Measurements from ENCODE around the gene ALDH1L1.

DNA sequence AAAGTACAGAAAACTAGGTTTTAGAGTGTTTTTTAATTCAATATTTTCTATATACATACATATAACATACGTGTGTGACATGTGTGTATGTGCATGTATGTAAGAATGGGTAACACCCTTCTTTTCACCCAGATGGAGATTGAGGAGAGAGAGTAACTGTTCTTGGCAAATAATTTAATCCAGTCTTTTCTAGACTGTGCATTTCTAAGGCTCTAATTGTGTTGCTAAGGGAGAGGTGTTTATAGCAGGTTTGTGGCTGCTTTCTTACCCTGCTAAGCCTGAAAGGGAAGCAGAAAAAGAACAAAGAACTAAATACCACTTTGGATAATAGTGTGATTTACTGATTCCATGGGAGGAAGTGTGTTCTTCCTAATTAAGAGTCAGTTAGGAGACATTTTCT lies 46.0 kb upstream of the ALDH1L1 start:
- TF ChIP-seq, protein P1, sequence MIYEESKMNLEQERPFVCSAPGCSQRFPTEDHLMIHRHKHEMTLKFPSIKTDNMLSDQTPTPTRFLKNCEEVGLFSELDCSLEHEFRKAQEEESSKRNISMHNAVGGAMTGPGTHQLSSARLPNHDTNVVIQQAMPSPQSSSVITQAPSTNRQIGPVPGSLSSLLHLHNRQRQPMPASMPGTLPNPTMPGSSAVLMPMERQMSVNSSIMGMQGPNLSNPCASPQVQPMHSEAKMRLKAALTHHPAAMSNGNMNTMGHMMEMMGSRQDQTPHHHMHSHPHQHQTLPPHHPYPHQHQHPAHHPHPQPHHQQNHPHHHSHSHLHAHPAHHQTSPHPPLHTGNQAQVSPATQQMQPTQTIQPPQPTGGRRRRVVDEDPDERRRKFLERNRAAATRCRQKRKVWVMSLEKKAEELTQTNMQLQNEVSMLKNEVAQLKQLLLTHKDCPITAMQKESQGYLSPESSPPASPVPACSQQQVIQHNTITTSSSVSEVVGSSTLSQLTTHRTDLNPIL (CRISPR knock-in tag; IDR thresholded peaks at IDR 0.05): no peak
- TF ChIP-seq, protein P2, sequence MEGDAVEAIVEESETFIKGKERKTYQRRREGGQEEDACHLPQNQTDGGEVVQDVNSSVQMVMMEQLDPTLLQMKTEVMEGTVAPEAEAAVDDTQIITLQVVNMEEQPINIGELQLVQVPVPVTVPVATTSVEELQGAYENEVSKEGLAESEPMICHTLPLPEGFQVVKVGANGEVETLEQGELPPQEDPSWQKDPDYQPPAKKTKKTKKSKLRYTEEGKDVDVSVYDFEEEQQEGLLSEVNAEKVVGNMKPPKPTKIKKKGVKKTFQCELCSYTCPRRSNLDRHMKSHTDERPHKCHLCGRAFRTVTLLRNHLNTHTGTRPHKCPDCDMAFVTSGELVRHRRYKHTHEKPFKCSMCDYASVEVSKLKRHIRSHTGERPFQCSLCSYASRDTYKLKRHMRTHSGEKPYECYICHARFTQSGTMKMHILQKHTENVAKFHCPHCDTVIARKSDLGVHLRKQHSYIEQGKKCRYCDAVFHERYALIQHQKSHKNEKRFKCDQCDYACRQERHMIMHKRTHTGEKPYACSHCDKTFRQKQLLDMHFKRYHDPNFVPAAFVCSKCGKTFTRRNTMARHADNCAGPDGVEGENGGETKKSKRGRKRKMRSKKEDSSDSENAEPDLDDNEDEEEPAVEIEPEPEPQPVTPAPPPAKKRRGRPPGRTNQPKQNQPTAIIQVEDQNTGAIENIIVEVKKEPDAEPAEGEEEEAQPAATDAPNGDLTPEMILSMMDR (IDR thresholded peaks at IDR 0.05 in 2 of 3, conservative IDR thresholded peaks at IDR 0.05 in 1 of 3; ENCODE audit: insufficient read depth in 2 of 3, low read depth in 1 of 3, low read length in 3 of 3): no peak
- TF ChIP-seq, protein P3, sequence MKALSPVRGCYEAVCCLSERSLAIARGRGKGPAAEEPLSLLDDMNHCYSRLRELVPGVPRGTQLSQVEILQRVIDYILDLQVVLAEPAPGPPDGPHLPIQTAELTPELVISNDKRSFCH (CRISPR knock-in tag; IDR thresholded peaks at IDR 0.05): no peak
- TF ChIP-seq, protein P3 (tag; IDR thresholded peaks at IDR 0.05): no peak
- TF ChIP-seq RCOR1 (IDR thresholded peaks at IDR 0.05; ENCODE audit: borderline replicate concordance in 1 of 2, low read depth in 2 of 2, low read length in 2 of 2): no peak
- TF ChIP-seq HMG20A (CRISPR knock-in tag; conservative IDR thresholded peaks at IDR 0.05): no peak
- TF ChIP-seq, protein P4, sequence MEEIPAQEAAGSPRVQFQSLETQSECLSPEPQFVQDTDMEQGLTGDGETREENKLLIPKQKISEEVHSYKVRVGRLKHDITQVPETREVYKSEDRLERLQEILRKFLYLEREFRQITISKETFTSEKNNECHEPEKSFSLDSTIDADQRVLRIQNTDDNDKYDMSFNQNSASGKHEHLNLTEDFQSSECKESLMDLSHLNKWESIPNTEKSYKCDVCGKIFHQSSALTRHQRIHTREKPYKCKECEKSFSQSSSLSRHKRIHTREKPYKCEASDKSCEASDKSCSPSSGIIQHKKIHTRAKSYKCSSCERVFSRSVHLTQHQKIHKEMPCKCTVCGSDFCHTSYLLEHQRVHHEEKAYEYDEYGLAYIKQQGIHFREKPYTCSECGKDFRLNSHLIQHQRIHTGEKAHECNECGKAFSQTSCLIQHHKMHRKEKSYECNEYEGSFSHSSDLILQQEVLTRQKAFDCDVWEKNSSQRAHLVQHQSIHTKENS (CRISPR knock-in tag; IDR thresholded peaks at IDR 0.05): no peak
- no peak for TF ChIP-seq SIRT6 (IDR thresholded peaks at IDR 0.05; ENCODE audit: low read depth, low read length)
- TF ChIP-seq MYNN (IDR thresholded peaks at IDR 0.05): no peak
- TF ChIP-seq MYNN (CRISPR knock-in tag; IDR thresholded peaks at IDR 0.05): no peak
- TF ChIP-seq, protein P5, sequence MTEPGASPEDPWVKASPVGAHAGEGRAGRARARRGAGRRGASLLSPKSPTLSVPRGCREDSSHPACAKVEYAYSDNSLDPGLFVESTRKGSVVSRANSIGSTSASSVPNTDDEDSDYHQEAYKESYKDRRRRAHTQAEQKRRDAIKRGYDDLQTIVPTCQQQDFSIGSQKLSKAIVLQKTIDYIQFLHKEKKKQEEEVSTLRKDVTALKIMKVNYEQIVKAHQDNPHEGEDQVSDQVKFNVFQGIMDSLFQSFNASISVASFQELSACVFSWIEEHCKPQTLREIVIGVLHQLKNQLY (CRISPR knock-in tag; conservative IDR thresholded peaks at IDR 0.05): no peak
- TF ChIP-seq POLR2AphosphoS5 (IDR thresholded peaks at IDR 0.05; ENCODE audit: control insufficient read depth, insufficient read depth, low read depth, low read length): no peak
- no peak for TF ChIP-seq ZBTB7A (IDR thresholded peaks at IDR 0.05; ENCODE audit: borderline replicate concordance, control insufficient read depth, low read depth, low read length)
- TF ChIP-seq PREB (CRISPR knock-in tag; IDR thresholded peaks at IDR 0.05): no peak
